WTC11 (cell line): ENCODE results near the gene MYH9.

Source experiments
- MLX ChIP-seq: sonication (generic); formaldehyde crosslinking; IDR thresholded peaks from 2 replicates; pipeline ENCODE4 v1.8.1; 2023; ENCODE audit warnings: mild to moderate bottlenecking, missing genetic modification reagents, moderate library complexity
- NFE2L1 ChIP-seq: sonication (generic); formaldehyde crosslinking; IDR thresholded peaks from 2 replicates; pipeline ENCODE4 v1.8.1; 2023; ENCODE audit warnings: missing genetic modification reagents
- SMAD4 ChIP-seq: sonication (generic); formaldehyde crosslinking; IDR thresholded peaks from 2 replicates; pipeline ENCODE4 v1.8.0; 2022; ENCODE audit warnings: mild to moderate bottlenecking, missing genetic modification reagents

GRCh38 chr22:36373258-36373579, 14.5 kb downstream of the MYH9 start:
- TF ChIP-seq NFE2L1 (CRISPR knock-in tag) (no peak), MLX (CRISPR knock-in tag) (no peak), SMAD4 (CRISPR knock-in tag) (no peak)
